ENCODE data around the gene SULT6B1.
"Not testable (repeated sequence)": the region's sequence is repeated elsewhere in the genome, so short reads cannot be mapped to it uniquely, and the experiment has no call there.

GRCh38 chr2:37225129-37225528, 36.7 kb upstream of the SULT6B1 start:
- TF ChIP-seq CTCF, POLR2A (IDR thresholded peaks at IDR 0.05): not testable (repeated sequence)

All from heart left ventricle (tissue), 13 donors.